HepG2 (cell line): ENCODE measurements around the gene PAPSS2. TPM values are rescaled to one million over a fixed set of nuclear protein-coding genes. Genes with fewer than 3 reads are reported as not detected.

Experiments
- ATAC-seq: fragments of 200-7000 bp; cut with Tn5 transposase; 3 replicates; pipeline ENCODE4 v1.9.1; 2020; ENCODE audit warnings: mild to moderate bottlenecking, moderate library complexity
- BruUV-seq: library from RNA; stranded (reverse); fragments of 400-500 nt; replicated peaks from 2 replicates; lab custom pipeline; 2021; lab: Mats Ljungman, UMichigan
- CTCF ChIA-PET: fragments of 300-600 bp; formaldehyde crosslinking; extraction: SDS; loops from one replicate; lab custom pipeline; 2021; ENCODE audit warnings: low total read pairs, inconsistent platforms, low intra/inter-chr PET ratio; lab: Yijun Ruan, JAX
- POLR2A ChIA-PET: fragments of 350-600 bp; sonication (Branson Sonifier 250); formaldehyde crosslinking; loops from one replicate; lab custom pipeline; 2020; ENCODE audit warnings: antibody characterized with exemption, inconsistent platforms; lab: Yijun Ruan, JAX
- DNase-seq: peaks from one replicate; pipeline ENCODE4 v3.0.0-alpha.2; 2015; ENCODE audit warnings: low spot score
- FAIRE-seq: peaks from 3 replicates; lab custom pipeline; 2011; peaks lifted over from hg19 to GRCh38; lab: Jason Lieb, UNC
- H2AFZ ChIP-seq: one replicate; pipeline ENCODE4 v1.6.1; 2011; ENCODE audit warnings: low read length, inconsistent platforms
- H3K27ac ChIP-seq: fragments of 300-600 bp; 3 replicates; pipeline ENCODE4 v1.8.0; 2011; ENCODE audit warnings: mixed run types, mild to moderate bottlenecking, mixed read lengths, low read length, inconsistent platforms; ENCODE audit not compliant: insufficient read depth; ENCODE audit errors: extremely low read length
- H3K27me3 ChIP-seq, 2 experiments: fragments of 200-600 bp in 1 of 2; 2 replicates in 1 of 2; 3 replicates in 1 of 2; pipeline versions ENCODE4 v1.6.0 to v1.8.0; 2011; ENCODE audit warnings: low read length in 2 of 2, mild to moderate bottlenecking in 2 of 2, moderate library complexity in 2 of 2, inconsistent platforms in 1 of 2; ENCODE audit not compliant: insufficient read depth in 2 of 2, control insufficient read depth in 1 of 2
- H3K36me3 ChIP-seq, 2 experiments: fragments of 200-600 bp in 1 of 2; replicated peaks in 1 of 2; 2 replicates in 1 of 2; 3 replicates in 1 of 2; pipeline versions ENCODE4 v1.5.1 to v1.8.0; 2011; ENCODE audit warnings: low read length in 2 of 2, inconsistent platforms in 1 of 2; ENCODE audit not compliant: insufficient read depth in 2 of 2, control insufficient read depth in 1 of 2
- H3K4me1 ChIP-seq: 2 replicates; pipeline ENCODE4 v1.5.1; 2012; ENCODE audit warnings: low read length, inconsistent platforms; ENCODE audit not compliant: insufficient read depth
- H3K4me2 ChIP-seq: 2 replicates; pipeline ENCODE4 v1.6.0; 2011; ENCODE audit warnings: low read depth, low read length, inconsistent platforms
- H3K4me3 ChIP-seq, 3 experiments: fragments of 200-600 bp in 1 of 3; sonication (generic), shearing (Covaris generic) in 1 of 3; replicated peaks in 1 of 3; 2 replicates each; pipeline ENCODE4 v1.5.1; 2011 to 2016; ENCODE audit warnings: low read length in 3 of 3, inconsistent platforms in 2 of 3, low read depth in 2 of 3, mild to moderate bottlenecking in 2 of 3, control low read depth in 1 of 3, mixed read lengths in 1 of 3; ENCODE audit not compliant: insufficient read depth in 1 of 3
- H3K79me2 ChIP-seq: one replicate; pipeline ENCODE4 v1.6.1; 2011; ENCODE audit warnings: low read length, inconsistent platforms; ENCODE audit not compliant: insufficient read depth
- H3K9ac ChIP-seq: 2 replicates; pipeline ENCODE4 v1.6.0; 2011; ENCODE audit warnings: mild to moderate bottlenecking, low read depth, low read length, inconsistent platforms; ENCODE audit not compliant: insufficient read depth
- H3K9me3 ChIP-seq: 2 replicates; pipeline ENCODE4 v1.5.1; 2012; ENCODE audit warnings: mild to moderate bottlenecking, low read length
- H4K20me1 ChIP-seq: 2 replicates; pipeline ENCODE4 v1.6.0; 2011; ENCODE audit warnings: inconsistent platforms, mild to moderate bottlenecking, low read length, moderate library complexity; ENCODE audit not compliant: insufficient read depth
- AGO2 ChIP-seq: fragments of 200-400 bp; formaldehyde crosslinking; optimal IDR thresholded peaks from 2 replicates; pipeline ENCODE3; 2017; ENCODE audit warnings: mild to moderate bottlenecking, low read depth, low read length, moderate library complexity
- CC2D1A ChIP-seq: sonication (generic); formaldehyde crosslinking; IDR thresholded peaks from 2 replicates; pipeline ENCODE4 v1.8.1; 2023; ENCODE audit warnings: mild to moderate bottlenecking, missing genetic modification reagents
- FOSL2 ChIP-seq: sonication (generic); formaldehyde crosslinking; IDR thresholded peaks from 2 replicates; pipeline ENCODE4 v1.4.0; 2020; ENCODE audit warnings: missing genetic modification reagents
- SALL2 ChIP-seq: sonication (generic); formaldehyde crosslinking; IDR thresholded peaks from 2 replicates; pipeline ENCODE4 v1.8.1; 2023; ENCODE audit warnings: mild to moderate bottlenecking, missing genetic modification reagents, inconsistent platforms
- ZBTB21 ChIP-seq: sonication (generic); formaldehyde crosslinking; IDR thresholded peaks from 2 replicates; pipeline ENCODE4 v1.4.0; 2020; ENCODE audit warnings: missing genetic modification reagents
- ZNF839 ChIP-seq: sonication (generic); formaldehyde crosslinking; IDR thresholded peaks from 2 replicates; pipeline ENCODE4 v1.4.0; 2020; ENCODE audit warnings: missing genetic modification reagents, mild to moderate bottlenecking, borderline replicate concordance
- WGBS: methylation state at CpG from one replicate; pipeline ENCODE4 v1.1.6; 2017; ENCODE audit warnings: low lambda C conversion rate; 5-methylcytosine and 5-hydroxymethylcytosine counted together
- in situ Hi-C: cut with HindIII; loops from 2 replicates; pipeline ENCODE4 v1.10.0; 2017; ENCODE audit warnings: low pct_unique_long_range_greater_than_20kb; ENCODE audit not compliant: extremely low pct_ligation_motif_present
- intact Hi-C: fragments of 100-400 bp; cut with micrococcal nuclease; formaldehyde crosslinking; loops from one replicate; pipeline ENCODE4 v1.10.0; 2022; ENCODE audit not compliant: unreplicated experiment
- polyA plus RNA-seq, 8 experiments: library from polyadenylated mRNA; depleted of rRNA in 3 of 8; stranded (reverse) in 7 of 8; unstranded in 1 of 8; fragments of >200 nt; fragmentation: Illumina TruSeq in 4 of 8; extraction: Trizol in 4 of 8; gene quantifications; 2 replicates each; pipeline versions ENCODE4 v1.2.1 to v1.2.3, GENCODE V29; 2011 to 2016; ENCODE audit warnings: low read depth in 4 of 8, missing spikeins in 1 of 8, mixed read lengths in 1 of 8; ENCODE audit not compliant: insufficient read depth in 1 of 8
- total RNA-seq, 5 experiments: library from RNA; depleted of rRNA; stranded (reverse); fragments of >200 nt; fragmentation: Illumina TruSeq; extraction: Trizol; gene quantifications; 2 replicates each; pipeline ENCODE4 v1.2.3, GENCODE V29; 2016; ENCODE audit warnings: low read depth in 1 of 5
- TF ChIP-seq, protein P1 (sequence below), 2 experiments: fragments of 450-650 bp in 1 of 2; sonication (generic) in 1 of 2; formaldehyde crosslinking; IDR thresholded peaks; 2 replicates each; pipeline versions ENCODE4 v1.5.0 to v1.8.0; 2020 to 2022; ENCODE audit warnings: mild to moderate bottlenecking in 1 of 2, missing genetic modification reagents in 1 of 2
- TF ChIP-seq, protein P2 (sequence below): sonication (generic); formaldehyde crosslinking; IDR thresholded peaks from 2 replicates; pipeline ENCODE4 v1.4.0; 2020; ENCODE audit warnings: missing genetic modification reagents
- TF ChIP-seq, protein P3 (sequence below): sonication (generic); formaldehyde crosslinking; IDR thresholded peaks from 2 replicates; pipeline ENCODE4 v1.5.0; 2020; ENCODE audit warnings: mild to moderate bottlenecking, missing genetic modification reagents

The PAPSS2 gene
- total and polyA plus RNA-seq, 2 of the 13 experiments (the other 11 are each of a cell fraction or from before 2014, with no cell fraction given) = 0.11 to 0.12 TPM

DNA sequence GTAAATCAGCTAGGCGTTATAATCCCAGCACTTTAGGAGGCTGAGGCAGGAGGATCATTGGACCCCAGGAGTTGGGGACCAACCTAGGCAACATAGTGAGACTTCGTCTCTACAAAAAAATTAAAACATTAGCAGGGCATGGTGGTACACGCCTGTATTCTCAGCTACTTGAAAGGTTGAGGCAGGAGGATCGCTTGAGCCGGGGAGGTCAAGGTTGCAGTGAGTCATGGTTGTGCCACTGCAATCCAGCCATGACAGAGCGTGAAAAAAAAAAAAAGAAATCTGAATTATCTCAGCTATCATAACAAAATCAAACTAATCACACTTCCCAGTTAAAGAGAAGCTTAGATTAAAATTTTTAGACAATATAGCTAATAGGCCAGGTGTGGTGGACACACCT is 123.0 kb downstream of the PAPSS2 start:
- no peaks in the 10 kb centered on the region for H3K79me2 ChIP-seq
- H3K4me2 ChIP-seq = no peak overlapping the region
- in situ Hi-C loops (no loop called here), intact Hi-C loops (no loop called here)
- no peak overlapping the region for H3K4me3 ChIP-seq
- no peak for FAIRE-seq
- H4K20me1 ChIP-seq = no peaks in the 10 kb centered on the region
- H3K9me3 ChIP-seq = no peaks in the 10 kb centered on the region
- no peaks in the 10 kb centered on the region for H3K4me1 ChIP-seq
- POLR2A ChIA-PET = no interaction called here
- peaks cover 5 to 47% of the 10 kb centered on the region in 2 experiments; a peak in 4 of 5 replicates for H3K36me3 ChIP-seq
- ATAC-seq = no peak
- H3K27me3 ChIP-seq = no peaks in the 10 kb centered on the region
- 93% methylated on average over 6 of the region's 6 CpGs for WGBS
- CTCF ChIA-PET = no interaction called here
- BruUV-seq = no TSS peak
- no peak overlapping the region for H2AFZ ChIP-seq
- H3K9ac ChIP-seq = no peak overlapping the region
- TF ChIP-seq, protein P1, sequence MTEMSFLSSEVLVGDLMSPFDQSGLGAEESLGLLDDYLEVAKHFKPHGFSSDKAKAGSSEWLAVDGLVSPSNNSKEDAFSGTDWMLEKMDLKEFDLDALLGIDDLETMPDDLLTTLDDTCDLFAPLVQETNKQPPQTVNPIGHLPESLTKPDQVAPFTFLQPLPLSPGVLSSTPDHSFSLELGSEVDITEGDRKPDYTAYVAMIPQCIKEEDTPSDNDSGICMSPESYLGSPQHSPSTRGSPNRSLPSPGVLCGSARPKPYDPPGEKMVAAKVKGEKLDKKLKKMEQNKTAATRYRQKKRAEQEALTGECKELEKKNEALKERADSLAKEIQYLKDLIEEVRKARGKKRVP (CRISPR knock-in tag; IDR thresholded peaks at IDR 0.05) = no peak
- TF ChIP-seq ZBTB21 (CRISPR knock-in tag) (no peak), ZNF839 (CRISPR knock-in tag) (no peak), FOSL2 (peak; percentile 33), CC2D1A (CRISPR knock-in tag) (no peak), SALL2 (no peak), AGO2 (no peak)
- TF ChIP-seq, protein P2, sequence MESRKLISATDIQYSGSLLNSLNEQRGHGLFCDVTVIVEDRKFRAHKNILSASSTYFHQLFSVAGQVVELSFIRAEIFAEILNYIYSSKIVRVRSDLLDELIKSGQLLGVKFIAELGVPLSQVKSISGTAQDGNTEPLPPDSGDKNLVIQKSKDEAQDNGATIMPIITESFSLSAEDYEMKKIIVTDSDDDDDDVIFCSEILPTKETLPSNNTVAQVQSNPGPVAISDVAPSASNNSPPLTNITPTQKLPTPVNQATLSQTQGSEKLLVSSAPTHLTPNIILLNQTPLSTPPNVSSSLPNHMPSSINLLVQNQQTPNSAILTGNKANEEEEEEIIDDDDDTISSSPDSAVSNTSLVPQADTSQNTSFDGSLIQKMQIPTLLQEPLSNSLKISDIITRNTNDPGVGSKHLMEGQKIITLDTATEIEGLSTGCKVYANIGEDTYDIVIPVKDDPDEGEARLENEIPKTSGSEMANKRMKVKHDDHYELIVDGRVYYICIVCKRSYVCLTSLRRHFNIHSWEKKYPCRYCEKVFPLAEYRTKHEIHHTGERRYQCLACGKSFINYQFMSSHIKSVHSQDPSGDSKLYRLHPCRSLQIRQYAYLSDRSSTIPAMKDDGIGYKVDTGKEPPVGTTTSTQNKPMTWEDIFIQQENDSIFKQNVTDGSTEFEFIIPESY = 0 out of 2 replicates have a peak, but pooled peaks have one; percentile 25
- TF ChIP-seq, protein P3, sequence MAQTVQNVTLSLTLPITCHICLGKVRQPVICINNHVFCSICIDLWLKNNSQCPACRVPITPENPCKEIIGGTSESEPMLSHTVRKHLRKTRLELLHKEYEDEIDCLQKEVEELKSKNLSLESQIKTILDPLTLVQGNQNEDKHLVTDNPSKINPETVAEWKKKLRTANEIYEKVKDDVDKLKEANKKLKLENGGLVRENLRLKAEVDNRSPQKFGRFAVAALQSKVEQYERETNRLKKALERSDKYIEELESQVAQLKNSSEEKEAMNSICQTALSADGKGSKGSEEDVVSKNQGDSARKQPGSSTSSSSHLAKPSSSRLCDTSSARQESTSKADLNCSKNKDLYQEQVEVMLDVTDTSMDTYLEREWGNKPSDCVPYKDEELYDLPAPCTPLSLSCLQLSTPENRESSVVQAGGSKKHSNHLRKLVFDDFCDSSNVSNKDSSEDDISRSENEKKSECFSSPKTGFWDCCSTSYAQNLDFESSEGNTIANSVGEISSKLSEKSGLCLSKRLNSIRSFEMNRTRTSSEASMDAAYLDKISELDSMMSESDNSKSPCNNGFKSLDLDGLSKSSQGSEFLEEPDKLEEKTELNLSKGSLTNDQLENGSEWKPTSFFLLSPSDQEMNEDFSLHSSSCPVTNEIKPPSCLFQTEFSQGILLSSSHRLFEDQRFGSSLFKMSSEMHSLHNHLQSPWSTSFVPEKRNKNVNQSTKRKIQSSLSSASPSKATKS = no peak
- TF ChIP-seq, all 625 proteins: peak for 2
- no peak for DNase-seq
- no peak overlapping the region for H3K27ac ChIP-seq
